Lower leg skin (tissue), 4 donors: ENCODE data around the gene FAM180A. TPM values are rescaled to one million over a fixed set of nuclear protein-coding genes. Genes with fewer than 3 reads are reported as not detected.

ENCODE experiments used
- DNase-seq, 2 donors: peaks; one replicate each; pipeline ENCODE4 v3.0.0-alpha.2; 2019; ENCODE audit warnings: low spot score in 2 of 2
- H3K4me3 ChIP-seq: fragments of 200-600 bp; sonication (generic); 2 replicates; pipeline ENCODE4 v1.5.1; 2017; ENCODE audit warnings: mild to moderate bottlenecking, low read depth; ENCODE audit not compliant: poor library complexity, severe bottlenecking
- CTCF ChIP-seq, 3 donors: fragments of 450-650 bp; IDR thresholded peaks; one replicate each; pipeline ENCODE4 v1.5.1; 2016; ENCODE audit warnings: antibody characterized with exemption in 3 of 3, mild to moderate bottlenecking in 3 of 3, moderate library complexity in 2 of 3
- POLR2A ChIP-seq, 2 donors: fragments of 450-650 bp; IDR thresholded peaks; one replicate each; pipeline ENCODE4 v1.6.1; 2016 to 2017; ENCODE audit warnings: antibody characterized with exemption in 2 of 2, mild to moderate bottlenecking in 1 of 2, moderate library complexity in 1 of 2
- WGBS, 2 donors: methylation state at CpG; one replicate each; pipeline ENCODE4 v1.1.5; 2018; 5-methylcytosine and 5-hydroxymethylcytosine counted together
- intact Hi-C: fragments of 100-400 bp; cut with DNase I; formaldehyde crosslinking; loops from one replicate; pipeline ENCODE4 v1.15.0; 2023; ENCODE audit warnings: low total_unique reads
- total RNA-seq, 4 donors: library from RNA; depleted of rRNA; stranded (reverse); fragments of >200 nt; gene quantifications; one replicate each; pipeline ENCODE4 v1.1.0, GENCODE V29; 2016

The FAM180A gene
- total RNA-seq, 4 donors from 2014 or later, result 0.34 to 10.3 (median 5.6) TPM

- WGBS, 2 donors, result 79 to 85% methylated on average over 6 of the region's 6 CpGs
- no peak for DNase-seq
- no peak overlapping the region for H3K4me3 ChIP-seq
- TF ChIP-seq CTCF (IDR thresholded peaks at IDR 0.05), result no peak
- intact Hi-C loops, result no loop called here
These were observed 11.9 kb downstream of the FAM180A start for GRCh38 chr7:135736586-135737305.

GRCh38 chr7:135734343-135734689, 14.3 kb downstream of the FAM180A start:
- WGBS, 2 donors, result 89 to 100% methylated on average over 1 of the region's 1 CpG
- intact Hi-C loops, result no loop called here
- H3K4me3 ChIP-seq, result no peak overlapping the region
- no peak for DNase-seq
- TF ChIP-seq POLR2A (IDR thresholded peaks at IDR 0.05) (no peak), CTCF (IDR thresholded peaks at IDR 0.05) (no peak)

GRCh38 chr7:135733603-135734342, 14.8 kb downstream of the FAM180A start:
- H3K4me3 ChIP-seq, result no peak overlapping the region
- no peak for DNase-seq
- intact Hi-C loops, result no loop called here
- no peak for TF ChIP-seq POLR2A (IDR thresholded peaks at IDR 0.05)
- TF ChIP-seq CTCF (IDR thresholded peaks at IDR 0.05), result no peak
- 92 to 93% methylated on average over 21 of the region's 21 CpGs for WGBS, 2 donors

- no peak overlapping the region for H3K4me3 ChIP-seq
- no peak for TF ChIP-seq CTCF (IDR thresholded peaks at IDR 0.05)
- TF ChIP-seq POLR2A (IDR thresholded peaks at IDR 0.05), result no peak
- intact Hi-C loops, result no loop called here
- no peak for DNase-seq
- 89 to 91% methylated on average over 4 of the region's 4 CpGs for WGBS, 2 donors
These were observed 17.5 kb downstream of the FAM180A start for GRCh38 chr7:135731131-135731530.

GRCh38 chr7:135729230-135729629, 19.4 kb downstream of the FAM180A start:
- no peak overlapping the region for H3K4me3 ChIP-seq
- DNase-seq, result no peak
- no peak for TF ChIP-seq POLR2A (IDR thresholded peaks at IDR 0.05)
- no peak for TF ChIP-seq CTCF (IDR thresholded peaks at IDR 0.05)
- WGBS, 2 donors, result 61 to 65% methylated on average over 5 of the region's 5 CpGs
- intact Hi-C loops, result no loop called here
